BE2C (cell line): Measurements from ENCODE around the gene PHF21B.

ENCODE experiments used
- DNase-seq: peaks from one replicate; pipeline ENCODE4 v3.0.0-alpha.2; 2020
- H3K27me3 ChIP-seq: fragments of 250-450 bp; sonication (Bioruptor Pico); 2 replicates; pipeline ENCODE4 v1.5.1; 2020; ENCODE audit warnings: mild to moderate bottlenecking
- H3K36me3 ChIP-seq: fragments of 250-450 bp; sonication (Bioruptor Pico); 2 replicates; pipeline ENCODE4 v1.5.1; 2020; ENCODE audit warnings: mild to moderate bottlenecking
- H3K4me1 ChIP-seq: fragments of 250-450 bp; sonication (Bioruptor Pico); 2 replicates; pipeline ENCODE4 v1.5.1; 2020
- H3K4me3 ChIP-seq: 2 replicates; pipeline ENCODE4 v1.5.1; 2011; ENCODE audit warnings: low read depth, low read length
- H3K9me3 ChIP-seq: fragments of 250-450 bp; sonication (Bioruptor Pico); 2 replicates; pipeline ENCODE4 v1.5.1; 2020
- CTCF ChIP-seq: IDR thresholded peaks from 2 replicates; pipeline ENCODE4 v1.5.1; 2012; ENCODE audit warnings: mild to moderate bottlenecking, low read depth, low read length

PHF21B gene

GRCh38 chr22:44927463-44928135 lies 82.2 kb downstream of the PHF21B start:
- Histone ChIP-seq H3K4me1 (no peaks in the 10 kb centered on the region), H3K27me3 (no peaks in the 10 kb centered on the region), H3K4me3 (no peak overlapping the region), H3K9me3 (no peaks in the 10 kb centered on the region), H3K36me3 (0 out of 2 replicates have a peak, but pooled peaks cover 5% of the 10 kb centered on the region)
- no peak for DNase-seq
- TF ChIP-seq CTCF: no peak

DNA sequence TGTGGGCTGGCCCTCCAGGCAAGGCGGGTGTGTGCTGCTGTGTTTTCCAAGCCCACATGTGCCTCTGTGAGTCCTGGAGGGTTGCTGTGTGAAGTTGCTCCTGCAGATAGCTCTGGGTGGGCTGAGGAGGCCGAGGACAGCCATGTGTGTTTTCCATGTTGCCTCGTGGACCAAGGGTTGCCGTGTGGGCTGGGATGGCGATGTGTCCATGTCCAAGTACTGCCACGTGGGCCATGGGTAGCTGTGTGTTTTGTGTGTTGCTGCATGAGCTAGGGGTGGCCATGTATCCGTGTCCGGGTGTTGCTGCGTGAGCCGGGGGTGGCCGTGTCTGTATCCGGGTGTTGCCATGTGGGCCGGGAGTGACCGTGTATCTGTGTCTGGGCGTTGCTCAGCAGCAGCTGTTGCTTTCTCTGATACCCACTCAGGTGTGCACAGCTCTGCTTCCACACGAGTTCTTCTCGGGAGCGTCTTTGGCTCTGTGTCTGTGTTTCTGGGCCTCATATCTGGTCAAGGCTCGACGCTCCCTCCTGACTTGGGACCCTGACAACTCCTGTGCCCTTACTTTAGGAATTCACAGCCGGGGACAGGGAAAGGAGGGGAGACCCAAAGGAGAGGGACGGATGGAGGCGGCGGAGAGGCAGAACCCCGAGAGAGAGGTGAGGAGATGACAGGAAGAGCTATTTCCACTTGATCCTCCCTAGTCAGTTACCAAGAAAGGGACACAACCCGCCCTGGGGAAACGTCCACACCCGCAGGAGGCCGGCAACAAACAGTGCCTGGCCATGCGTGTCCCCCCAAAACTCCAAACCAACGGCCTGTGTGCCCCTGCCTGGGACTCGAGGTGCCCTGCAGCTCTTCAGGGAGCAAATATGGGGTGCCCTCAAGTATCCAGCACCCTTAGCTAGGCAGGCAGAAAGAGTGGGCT lies 83.1 kb downstream of the PHF21B start:
- H3K27me3 ChIP-seq: no peaks in the 10 kb centered on the region
- no peaks in the 10 kb centered on the region for H3K4me1 ChIP-seq
- 0 out of 2 replicates have a peak, but pooled peaks cover 5% of the 10 kb centered on the region for H3K36me3 ChIP-seq
- no peaks in the 10 kb centered on the region for H3K9me3 ChIP-seq
- no peak for TF ChIP-seq CTCF
- no peak for DNase-seq
- H3K4me3 ChIP-seq: no peak overlapping the region

- Histone ChIP-seq H3K4me3 (no peak overlapping the region), H3K9me3 (no peaks in the 10 kb centered on the region), H3K36me3 (0 out of 2 replicates have a peak, but pooled peaks cover 5% of the 10 kb centered on the region), H3K4me1 (no peaks in the 10 kb centered on the region), H3K27me3 (no peaks in the 10 kb centered on the region)
- TF ChIP-seq CTCF: no peak
- no peak for DNase-seq
Measured at GRCh38 chr22:44926124-44926475, 83.7 kb downstream of the PHF21B start.

GRCh38 chr22:44925465-44926123 lies 84.2 kb downstream of the PHF21B start:
- no peak overlapping the region for H3K4me3 ChIP-seq
- H3K27me3 ChIP-seq: no peaks in the 10 kb centered on the region
- H3K9me3 ChIP-seq: no peaks in the 10 kb centered on the region
- no peaks in the 10 kb centered on the region for H3K4me1 ChIP-seq
- 0 out of 2 replicates have a peak, but pooled peaks cover 5% of the 10 kb centered on the region for H3K36me3 ChIP-seq
- TF ChIP-seq CTCF: no peak
- no peak for DNase-seq

DNA sequence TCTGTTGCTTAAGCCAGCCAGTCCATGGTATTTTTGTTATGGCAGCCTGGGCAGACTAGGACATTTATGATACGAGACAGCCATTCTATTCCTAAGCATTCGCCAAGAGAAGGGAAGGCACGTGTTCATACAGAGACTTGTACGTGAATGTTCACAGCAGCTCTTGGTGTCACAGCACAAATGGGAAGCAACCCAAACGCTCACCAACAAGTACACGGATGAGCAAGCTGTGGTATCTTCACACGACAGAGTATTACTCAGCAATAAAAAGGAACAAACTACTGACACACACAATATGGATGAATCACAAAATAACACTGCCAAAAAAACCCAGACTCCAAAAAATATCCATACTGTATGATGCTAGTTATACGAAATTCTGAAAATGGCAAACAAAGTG lies 85.1 kb downstream of the PHF21B start:
- no peaks in the 10 kb centered on the region for H3K4me1 ChIP-seq
- no peak for TF ChIP-seq CTCF
- no peaks in the 10 kb centered on the region for H3K9me3 ChIP-seq
- H3K4me3 ChIP-seq: no peak overlapping the region
- DNase-seq: no peak
- H3K36me3 ChIP-seq: 0 out of 2 replicates have a peak, but pooled peaks cover 5% of the 10 kb centered on the region
- no peaks in the 10 kb centered on the region for H3K27me3 ChIP-seq
